K562 (cell line): Measurements from ENCODE around the gene RAB32. TPM values are rescaled to one million over a fixed set of nuclear protein-coding genes. Genes with fewer than 3 reads are reported as not detected.

Source experiments
- ATAC-seq: fragments of 200-7000 bp; cut with Tn5 transposase; 3 replicates; pipeline ENCODE4 v1.9.1; 2020; ENCODE audit warnings: moderate library complexity
- BruUV-seq: library from RNA; stranded (reverse); fragments of 400-500 nt; replicated peaks from 2 replicates; lab custom pipeline; 2021; lab: Mats Ljungman, UMichigan
- CTCF ChIA-PET: fragments of 300-600 bp; formaldehyde crosslinking; extraction: SDS; loops from one replicate; lab custom pipeline; 2021; ENCODE audit warnings: low intra/inter-chr PET ratio; lab: Yijun Ruan, JAX
- POLR2A ChIA-PET: fragments of 300-600, 350-650 bp; sonication (Branson Sonifier 250); formaldehyde crosslinking; extraction: SDS; loops from one replicate; lab custom pipeline; 2021; ENCODE audit warnings: antibody characterized with exemption, inconsistent platforms; lab: Yijun Ruan, JAX
- DNase-seq, 4 experiments: peaks; one replicate each; pipeline versions ENCODE4 v3.0.0 to v3.0.0-alpha.2; 2011 to 2018; ENCODE audit warnings: low spot score in 3 of 4, mixed read lengths in 3 of 4; ENCODE audit errors: extremely low read depth in 1 of 4
- FAIRE-seq: peaks from 2 replicates; lab custom pipeline; 2011; peaks lifted over from hg19 to GRCh38; lab: Jason Lieb, UNC
- H2AFZ ChIP-seq: 2 replicates; pipeline ENCODE4 v1.6.0; 2011; ENCODE audit warnings: low read depth, low read length, control low read depth, inconsistent platforms
- H3K27ac ChIP-seq: fragments of 200-600 bp; 3 replicates; pipeline ENCODE4 v1.8.0; 2011; ENCODE audit warnings: low read depth, mild to moderate bottlenecking, control low read depth, inconsistent platforms, low read length, moderate library complexity, mixed read lengths; ENCODE audit errors: extremely low read depth
- H3K27me3 ChIP-seq, 2 experiments: fragments of 300-600 bp in 1 of 2; 2 replicates in 1 of 2; 3 replicates in 1 of 2; pipeline versions ENCODE4 v1.6.0 to v1.8.0; 2011; ENCODE audit warnings: inconsistent platforms in 2 of 2, low read length in 2 of 2, mild to moderate bottlenecking in 1 of 2, mixed read lengths in 1 of 2, moderate library complexity in 1 of 2; ENCODE audit not compliant: control insufficient read depth in 2 of 2, insufficient read depth in 2 of 2
- H3K36me3 ChIP-seq: fragments of 300-600 bp; 3 replicates; pipeline ENCODE4 v1.8.0; 2011; ENCODE audit warnings: mild to moderate bottlenecking, low read length, inconsistent platforms; ENCODE audit not compliant: control insufficient read depth, insufficient read depth
- H3K4me1 ChIP-seq, 2 experiments: fragments of 200-600 bp in 1 of 2; replicated peaks in 1 of 2; 2 replicates in 1 of 2; 3 replicates in 1 of 2; pipeline versions ENCODE4 v1.5.1 to v1.8.0; 2011; ENCODE audit warnings: inconsistent platforms in 2 of 2, low read length in 2 of 2, mild to moderate bottlenecking in 1 of 2, mixed read lengths in 1 of 2, moderate library complexity in 1 of 2; ENCODE audit not compliant: control insufficient read depth in 2 of 2, insufficient read depth in 2 of 2
- H3K4me2 ChIP-seq: 2 replicates; pipeline ENCODE4 v1.6.1; 2011; ENCODE audit warnings: low read length, control low read depth, inconsistent platforms, mixed read lengths; ENCODE audit not compliant: insufficient read depth
- H3K4me3 ChIP-seq: fragments of 200-600 bp; sonication (generic), shearing (Covaris generic); 2 replicates; pipeline ENCODE4 v1.5.1; 2016; ENCODE audit warnings: control low read depth, inconsistent platforms
- H3K79me2 ChIP-seq: fragments of 200-600 bp; 3 replicates; pipeline ENCODE4 v1.8.0; 2011; ENCODE audit warnings: low read length, inconsistent platforms; ENCODE audit not compliant: control insufficient read depth, insufficient read depth
- H3K9ac ChIP-seq, 2 experiments: 2 replicates each; pipeline versions ENCODE4 v1.6.0 to v1.6.1; 2011; ENCODE audit warnings: low read depth in 2 of 2, low read length in 2 of 2, control low read depth in 1 of 2, inconsistent platforms in 1 of 2, mild to moderate bottlenecking in 1 of 2, mixed read lengths in 1 of 2; ENCODE audit not compliant: insufficient read depth in 1 of 2
- H3K9me1 ChIP-seq: one replicate; pipeline ENCODE4 v1.6.0; 2011; ENCODE audit warnings: inconsistent platforms, mild to moderate bottlenecking, low read length, moderate library complexity; ENCODE audit not compliant: control insufficient read depth, insufficient read depth
- H3K9me3 ChIP-seq: replicated peaks from 2 replicates; pipeline ENCODE4 v1.5.1; 2011; ENCODE audit warnings: low read depth, low read length, inconsistent platforms; ENCODE audit not compliant: control insufficient read depth, insufficient read depth
- H4K20me1 ChIP-seq: replicated peaks from 2 replicates; pipeline ENCODE4 v1.6.1; 2011; ENCODE audit warnings: low read length, inconsistent platforms, mixed read lengths; ENCODE audit not compliant: control insufficient read depth, insufficient read depth
- ATF7 ChIP-seq: fragments of 450-650 bp; IDR thresholded peaks from 2 replicates; pipeline ENCODE4 v1.7.1; 2014; ENCODE audit warnings: mild to moderate bottlenecking, moderate library complexity
- CTCF ChIP-seq, 3 experiments: IDR thresholded peaks in 2 of 3; conservative IDR thresholded peaks in 1 of 3; 2 replicates each; pipeline ENCODE4 v1.5.1; 2011 to 2012; ENCODE audit warnings: low read length in 3 of 3, mild to moderate bottlenecking in 3 of 3, control low read depth in 2 of 3, improper control_type of control experiment in 1 of 3, inconsistent platforms in 1 of 3, low read depth in 1 of 3, mixed read lengths in 1 of 3, moderate library complexity in 1 of 3; ENCODE audit not compliant: insufficient read depth in 2 of 3
- HEY1 ChIP-seq: fragments of 250-450 bp; sonication (Bioruptor Pico); IDR thresholded peaks from 2 replicates; pipeline ENCODE4 v1.5.0; 2020; ENCODE audit warnings: mild to moderate bottlenecking, moderate library complexity, borderline replicate concordance
- PML ChIP-seq: IDR thresholded peaks from 2 replicates; pipeline ENCODE4 v1.6.1; 2012; ENCODE audit warnings: low read length, inconsistent platforms
- RAD21 ChIP-seq, 2 experiments: fragments of 250-450 bp in 1 of 2; fragments of 450-650 bp in 1 of 2; sonication (Bioruptor Pico) in 1 of 2; formaldehyde crosslinking in 1 of 2; IDR thresholded peaks in 1 of 2; conservative IDR thresholded peaks in 1 of 2; 2 replicates each; pipeline versions ENCODE4 v1.4.0 to v1.8.0; 2020 to 2022; ENCODE audit warnings: mild to moderate bottlenecking in 2 of 2, moderate library complexity in 1 of 2
- SOX6 ChIP-seq: fragments of 450-650 bp; IDR thresholded peaks from 2 replicates; pipeline ENCODE4 v1.6.1; 2014; ENCODE audit warnings: mild to moderate bottlenecking
- YY1 ChIP-seq, 3 experiments: IDR thresholded peaks; 2 replicates each; pipeline ENCODE4 v1.6.1; 2011; ENCODE audit warnings: low read length in 2 of 3, mild to moderate bottlenecking in 2 of 3, moderate library complexity in 2 of 3, borderline replicate concordance in 1 of 3, control low read depth in 1 of 3, low read depth in 1 of 3; ENCODE audit not compliant: insufficient read depth in 3 of 3, insufficient replicate concordance in 2 of 3, control insufficient read depth in 1 of 3, insufficient read length in 1 of 3; ENCODE audit errors: extremely low read depth in 1 of 3
- WGBS: fragments of 100-300 bp; shearing (Covaris generic); methylation state at CpG from one replicate; pipeline ENCODE4 v1.1.6; 2016; ENCODE audit warnings: low coverage, mixed read lengths; ENCODE audit not compliant: insufficient coverage; ENCODE audit errors: missing lambda C conversion rate; 5-methylcytosine and 5-hydroxymethylcytosine counted together
- in situ Hi-C: fragments of 300-500 bp; cut with MboI; formaldehyde crosslinking; loops from 4 replicates; pipeline ENCODE4 v1.15.0; 2018; ENCODE audit warnings: inconsistent platforms, mixed read lengths
- intact Hi-C: fragments of 100-400 bp; cut with micrococcal nuclease; formaldehyde crosslinking; loops from 2 replicates; pipeline ENCODE4 v1.14.2; 2022
- polyA plus RNA-seq, 8 experiments: library from polyadenylated mRNA; depleted of rRNA in 4 of 8; stranded (reverse) in 5 of 8; unstranded in 3 of 8; fragments of >200 nt; fragmentation: Nextera tagmentation in 2 of 8; fragmentation: Illumina TruSeq in 1 of 8; extraction: Ambion mirVana in 2 of 8; extraction: Trizol in 1 of 8; gene quantifications; 2 replicates each; pipeline versions ENCODE4 v1.2.1 to v1.2.3, GENCODE V29; 2011 to 2014; ENCODE audit warnings: inconsistent platforms in 1 of 8, missing spikeins in 1 of 8
- total RNA-seq, 7 experiments: library from RNA; depleted of rRNA in 6 of 7; stranded (reverse); fragments of >200 nt in 6 of 7; fragmentation: Illumina TruSeq in 2 of 7; extraction: Trizol in 2 of 7; gene quantifications; 2 replicates each; pipeline versions ENCODE4 v1.2.1 to v1.2.3, GENCODE V29; 2011 to 2021; ENCODE audit warnings: low replicate concordance in 1 of 7

Gene RAB32
- total and polyA plus RNA-seq, 9 of the 15 experiments (the other 6 are each of a cell fraction or from before 2014, with no cell fraction given): 2.5 to 16.6 (median 11.0) TPM

GRCh38 chr6:146503096-146503495, 40.5 kb upstream of the RAB32 start (continued):
- TF ChIP-seq ATF7: no peak

- 1% methylated on average over 7 of the region's 7 CpGs for WGBS
- Histone ChIP-seq H3K9ac (no peak overlapping the region), H2AFZ (peak overlapping the region; percentile 16; the same call in 1 of the 2 replicates), H3K9me3 (no peaks in the 10 kb centered on the region), H3K79me2 (no peaks in the 10 kb centered on the region), H3K9me1 (no peaks in the 10 kb centered on the region), H4K20me1 (no peaks in the 10 kb centered on the region), H3K4me1 (no peaks in the 10 kb centered on the region), H3K27ac (no peak overlapping the region), H3K4me2 (no peak overlapping the region), H3K36me3 (no peaks in the 10 kb centered on the region), H3K27me3 (peaks cover 0 to 2% of the 10 kb centered on the region in 2 experiments; a peak in 1 of 5 replicates), H3K4me3 (no peak overlapping the region)
- intact Hi-C loops (no loop called here), in situ Hi-C loops (no loop called here)
- ATAC-seq (no peak), DNase-seq (no peak), FAIRE-seq (no peak)
- ChIA-PET CTCF (no interaction called here), POLR2A (no interaction called here)
- TF ChIP-seq YY1 (IDR thresholded peaks at IDR 0.05; ENCODE audit: borderline replicate concordance in 1 of 3, control insufficient read depth in 1 of 3, extremely low read depth in 1 of 3, insufficient read depth in 3 of 3, insufficient read length in 1 of 3, insufficient replicate concordance in 2 of 3, low read depth in 1 of 3, low read length in 2 of 3): peak in 1 of 3 experiments; percentile 15
- TF ChIP-seq SOX6: no peak
- BruUV-seq: no TSS peak
These were observed 28.4 kb upstream of the RAB32 start for GRCh38 chr6:146515212-146515611.

- no peaks in the 10 kb centered on the region for H4K20me1 ChIP-seq
- H3K9me1 ChIP-seq: no peaks in the 10 kb centered on the region
- ATAC-seq (no peak), DNase-seq (no peak), FAIRE-seq (no peak)
- no peaks in the 10 kb centered on the region for H3K4me1 ChIP-seq
- no peak overlapping the region for H3K27ac ChIP-seq
- H3K4me3 ChIP-seq: no peak overlapping the region
- H3K27me3 ChIP-seq: no peaks in the 10 kb centered on the region
- no peaks in the 10 kb centered on the region for H3K9me3 ChIP-seq
- intact Hi-C loops (no loop called here), in situ Hi-C loops (no loop called here)
- ChIA-PET POLR2A (no interaction called here), CTCF (no interaction called here)
- no TSS peak for BruUV-seq
- H3K79me2 ChIP-seq: no peaks in the 10 kb centered on the region
- no peak overlapping the region for H3K4me2 ChIP-seq
- no peak overlapping the region for H2AFZ ChIP-seq
- no peak overlapping the region for H3K9ac ChIP-seq
- no peaks in the 10 kb centered on the region for H3K36me3 ChIP-seq
- TF ChIP-seq CTCF (IDR thresholded peaks at IDR 0.05 in 2 of 3, conservative IDR thresholded peaks at IDR 0.05 in 1 of 3; ENCODE audit: insufficient read depth in 2 of 3, low read depth in 1 of 3, low read length in 3 of 3) (peak in 1 of 3 experiments; percentile 26; a peak in 1 of 6 replicates), RAD21 (CRISPR knock-in tag; conservative IDR thresholded peaks at IDR 0.05 in 1 of 2, IDR thresholded peaks at IDR 0.05 in 1 of 2) (peak in 1 of 2 experiments; percentile 40; a peak in 2 of 4 replicates), HEY1 (CRISPR knock-in tag) (no peak), PML (no peak)
These were observed 17.4 kb upstream of the RAB32 start for GRCh38 chr6:146526192-146526591.
